ENCODE results near the gene ERAL1. TPM values are rescaled to one million over a fixed set of nuclear protein-coding genes. Genes with fewer than 3 reads are reported as not detected.

Gene ERAL1
- total and polyA plus RNA-seq, 2 of the 8 experiments (the other 6 are each of a cell fraction or from before 2014, with no cell fraction given), result 67.8 to 122 TPM

DNA sequence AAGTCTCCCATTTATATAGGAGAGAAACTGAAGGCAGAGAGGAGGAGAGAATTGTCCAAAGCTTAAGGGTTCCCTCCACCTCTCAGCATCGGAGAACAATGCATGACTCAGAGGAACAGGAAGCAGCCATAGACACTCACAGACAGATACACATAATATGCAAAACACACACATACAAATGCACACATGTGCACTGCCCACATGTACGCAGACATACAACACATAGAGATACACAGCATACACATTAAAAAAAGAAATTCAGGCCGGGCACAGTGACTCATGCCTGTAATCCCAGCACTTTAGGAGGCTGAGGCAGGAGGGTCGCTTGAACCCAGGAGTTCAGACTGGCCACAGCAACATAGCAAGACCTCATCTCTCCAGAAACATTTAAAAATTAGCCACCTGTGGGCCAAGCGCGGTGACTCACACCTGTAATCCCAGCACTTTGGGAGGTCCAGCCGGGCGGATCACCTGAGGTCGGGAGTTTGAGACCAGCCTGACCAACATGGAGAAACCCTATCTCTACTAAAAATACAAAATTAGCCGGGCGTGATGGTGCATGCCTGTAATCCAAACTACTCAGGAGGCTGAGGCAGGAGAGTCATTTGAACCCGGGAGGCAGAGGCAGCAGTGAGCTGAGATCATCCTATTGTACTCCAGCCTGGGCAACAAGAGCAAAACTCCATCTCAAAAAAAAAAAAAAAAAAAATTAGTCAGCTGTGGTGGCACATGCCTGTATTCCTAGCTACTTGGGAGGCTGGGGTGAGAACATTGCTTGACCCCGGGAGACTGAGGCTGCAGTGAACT lies 11.3 kb downstream of the ERAL1 start (continued):
- TF ChIP-seq, protein P1, sequence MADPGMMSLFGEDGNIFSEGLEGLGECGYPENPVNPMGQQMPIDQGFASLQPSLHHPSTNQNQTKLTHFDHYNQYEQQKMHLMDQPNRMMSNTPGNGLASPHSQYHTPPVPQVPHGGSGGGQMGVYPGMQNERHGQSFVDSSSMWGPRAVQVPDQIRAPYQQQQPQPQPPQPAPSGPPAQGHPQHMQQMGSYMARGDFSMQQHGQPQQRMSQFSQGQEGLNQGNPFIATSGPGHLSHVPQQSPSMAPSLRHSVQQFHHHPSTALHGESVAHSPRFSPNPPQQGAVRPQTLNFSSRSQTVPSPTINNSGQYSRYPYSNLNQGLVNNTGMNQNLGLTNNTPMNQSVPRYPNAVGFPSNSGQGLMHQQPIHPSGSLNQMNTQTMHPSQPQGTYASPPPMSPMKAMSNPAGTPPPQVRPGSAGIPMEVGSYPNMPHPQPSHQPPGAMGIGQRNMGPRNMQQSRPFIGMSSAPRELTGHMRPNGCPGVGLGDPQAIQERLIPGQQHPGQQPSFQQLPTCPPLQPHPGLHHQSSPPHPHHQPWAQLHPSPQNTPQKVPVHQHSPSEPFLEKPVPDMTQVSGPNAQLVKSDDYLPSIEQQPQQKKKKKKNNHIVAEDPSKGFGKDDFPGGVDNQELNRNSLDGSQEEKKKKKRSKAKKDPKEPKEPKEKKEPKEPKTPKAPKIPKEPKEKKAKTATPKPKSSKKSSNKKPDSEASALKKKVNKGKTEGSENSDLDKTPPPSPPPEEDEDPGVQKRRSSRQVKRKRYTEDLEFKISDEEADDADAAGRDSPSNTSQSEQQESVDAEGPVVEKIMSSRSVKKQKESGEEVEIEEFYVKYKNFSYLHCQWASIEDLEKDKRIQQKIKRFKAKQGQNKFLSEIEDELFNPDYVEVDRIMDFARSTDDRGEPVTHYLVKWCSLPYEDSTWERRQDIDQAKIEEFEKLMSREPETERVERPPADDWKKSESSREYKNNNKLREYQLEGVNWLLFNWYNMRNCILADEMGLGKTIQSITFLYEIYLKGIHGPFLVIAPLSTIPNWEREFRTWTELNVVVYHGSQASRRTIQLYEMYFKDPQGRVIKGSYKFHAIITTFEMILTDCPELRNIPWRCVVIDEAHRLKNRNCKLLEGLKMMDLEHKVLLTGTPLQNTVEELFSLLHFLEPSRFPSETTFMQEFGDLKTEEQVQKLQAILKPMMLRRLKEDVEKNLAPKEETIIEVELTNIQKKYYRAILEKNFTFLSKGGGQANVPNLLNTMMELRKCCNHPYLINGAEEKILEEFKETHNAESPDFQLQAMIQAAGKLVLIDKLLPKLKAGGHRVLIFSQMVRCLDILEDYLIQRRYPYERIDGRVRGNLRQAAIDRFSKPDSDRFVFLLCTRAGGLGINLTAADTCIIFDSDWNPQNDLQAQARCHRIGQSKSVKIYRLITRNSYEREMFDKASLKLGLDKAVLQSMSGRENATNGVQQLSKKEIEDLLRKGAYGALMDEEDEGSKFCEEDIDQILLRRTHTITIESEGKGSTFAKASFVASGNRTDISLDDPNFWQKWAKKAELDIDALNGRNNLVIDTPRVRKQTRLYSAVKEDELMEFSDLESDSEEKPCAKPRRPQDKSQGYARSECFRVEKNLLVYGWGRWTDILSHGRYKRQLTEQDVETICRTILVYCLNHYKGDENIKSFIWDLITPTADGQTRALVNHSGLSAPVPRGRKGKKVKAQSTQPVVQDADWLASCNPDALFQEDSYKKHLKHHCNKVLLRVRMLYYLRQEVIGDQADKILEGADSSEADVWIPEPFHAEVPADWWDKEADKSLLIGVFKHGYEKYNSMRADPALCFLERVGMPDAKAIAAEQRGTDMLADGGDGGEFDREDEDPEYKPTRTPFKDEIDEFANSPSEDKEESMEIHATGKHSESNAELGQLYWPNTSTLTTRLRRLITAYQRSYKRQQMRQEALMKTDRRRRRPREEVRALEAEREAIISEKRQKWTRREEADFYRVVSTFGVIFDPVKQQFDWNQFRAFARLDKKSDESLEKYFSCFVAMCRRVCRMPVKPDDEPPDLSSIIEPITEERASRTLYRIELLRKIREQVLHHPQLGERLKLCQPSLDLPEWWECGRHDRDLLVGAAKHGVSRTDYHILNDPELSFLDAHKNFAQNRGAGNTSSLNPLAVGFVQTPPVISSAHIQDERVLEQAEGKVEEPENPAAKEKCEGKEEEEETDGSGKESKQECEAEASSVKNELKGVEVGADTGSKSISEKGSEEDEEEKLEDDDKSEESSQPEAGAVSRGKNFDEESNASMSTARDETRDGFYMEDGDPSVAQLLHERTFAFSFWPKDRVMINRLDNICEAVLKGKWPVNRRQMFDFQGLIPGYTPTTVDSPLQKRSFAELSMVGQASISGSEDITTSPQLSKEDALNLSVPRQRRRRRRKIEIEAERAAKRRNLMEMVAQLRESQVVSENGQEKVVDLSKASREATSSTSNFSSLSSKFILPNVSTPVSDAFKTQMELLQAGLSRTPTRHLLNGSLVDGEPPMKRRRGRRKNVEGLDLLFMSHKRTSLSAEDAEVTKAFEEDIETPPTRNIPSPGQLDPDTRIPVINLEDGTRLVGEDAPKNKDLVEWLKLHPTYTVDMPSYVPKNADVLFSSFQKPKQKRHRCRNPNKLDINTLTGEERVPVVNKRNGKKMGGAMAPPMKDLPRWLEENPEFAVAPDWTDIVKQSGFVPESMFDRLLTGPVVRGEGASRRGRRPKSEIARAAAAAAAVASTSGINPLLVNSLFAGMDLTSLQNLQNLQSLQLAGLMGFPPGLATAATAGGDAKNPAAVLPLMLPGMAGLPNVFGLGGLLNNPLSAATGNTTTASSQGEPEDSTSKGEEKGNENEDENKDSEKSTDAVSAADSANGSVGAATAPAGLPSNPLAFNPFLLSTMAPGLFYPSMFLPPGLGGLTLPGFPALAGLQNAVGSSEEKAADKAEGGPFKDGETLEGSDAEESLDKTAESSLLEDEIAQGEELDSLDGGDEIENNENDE (IDR thresholded peaks at IDR 0.05; ENCODE audit: insufficient replicate concordance, low read length), result no peak
- TF ChIP-seq CHD1 (IDR thresholded peaks at IDR 0.05; ENCODE audit: low read depth, low read length), result no peak
- no peak for TF ChIP-seq GTF2F1 (IDR thresholded peaks at IDR 0.05; ENCODE audit: borderline replicate concordance, low read depth, low read length)
- TF ChIP-seq BACH1 (IDR thresholded peaks at IDR 0.05; ENCODE audit: low read length), result no peak
- TF ChIP-seq, protein P2, sequence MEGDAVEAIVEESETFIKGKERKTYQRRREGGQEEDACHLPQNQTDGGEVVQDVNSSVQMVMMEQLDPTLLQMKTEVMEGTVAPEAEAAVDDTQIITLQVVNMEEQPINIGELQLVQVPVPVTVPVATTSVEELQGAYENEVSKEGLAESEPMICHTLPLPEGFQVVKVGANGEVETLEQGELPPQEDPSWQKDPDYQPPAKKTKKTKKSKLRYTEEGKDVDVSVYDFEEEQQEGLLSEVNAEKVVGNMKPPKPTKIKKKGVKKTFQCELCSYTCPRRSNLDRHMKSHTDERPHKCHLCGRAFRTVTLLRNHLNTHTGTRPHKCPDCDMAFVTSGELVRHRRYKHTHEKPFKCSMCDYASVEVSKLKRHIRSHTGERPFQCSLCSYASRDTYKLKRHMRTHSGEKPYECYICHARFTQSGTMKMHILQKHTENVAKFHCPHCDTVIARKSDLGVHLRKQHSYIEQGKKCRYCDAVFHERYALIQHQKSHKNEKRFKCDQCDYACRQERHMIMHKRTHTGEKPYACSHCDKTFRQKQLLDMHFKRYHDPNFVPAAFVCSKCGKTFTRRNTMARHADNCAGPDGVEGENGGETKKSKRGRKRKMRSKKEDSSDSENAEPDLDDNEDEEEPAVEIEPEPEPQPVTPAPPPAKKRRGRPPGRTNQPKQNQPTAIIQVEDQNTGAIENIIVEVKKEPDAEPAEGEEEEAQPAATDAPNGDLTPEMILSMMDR (IDR thresholded peaks at IDR 0.05; ENCODE audit: control extremely low read depth in 1 of 3, insufficient read depth in 1 of 3, low read depth in 1 of 3, low read length in 3 of 3), result no peak
- no peak for TF ChIP-seq TBP (IDR thresholded peaks at IDR 0.05; ENCODE audit: low read depth, low read length)
- no peak for TF ChIP-seq BCL11A (IDR thresholded peaks at IDR 0.05; ENCODE audit: low read depth in 2 of 2, low read length in 2 of 2)
- no peak for TF ChIP-seq NRF1 (IDR thresholded peaks at IDR 0.05; ENCODE audit: low read depth, low read length)

Data from H1 (cell line).